Testis (tissue), 3 donors: ENCODE data around the gene FAM171A1. TPM values are rescaled to one million over a fixed set of nuclear protein-coding genes. Genes with fewer than 3 reads are reported as not detected.

Experiments used
- DNase-seq: peaks from one replicate; pipeline ENCODE4 v3.0.0-alpha.2; 2019
- H3K27ac ChIP-seq, 2 donors: fragments of 200-600 bp; sonication (generic); one replicate each; pipeline ENCODE4 v1.5.1; 2019
- H3K27me3 ChIP-seq: fragments of 200-600 bp; sonication (generic); one replicate; pipeline ENCODE4 v1.5.1; 2019
- H3K36me3 ChIP-seq: fragments of 200-600 bp; sonication (generic); one replicate; pipeline ENCODE4 v1.5.1; 2017; ENCODE audit warnings: low read depth; ENCODE audit errors: missing control alignments
- H3K4me1 ChIP-seq: fragments of 200-600 bp; sonication (generic); one replicate; pipeline ENCODE4 v1.5.1; 2019
- H3K4me3 ChIP-seq, 2 donors: fragments of 200-600 bp; sonication (generic); one replicate each; pipeline ENCODE4 v1.5.1; 2017 to 2019
- H3K9me3 ChIP-seq: fragments of 200-600 bp; sonication (generic); one replicate; pipeline ENCODE4 v1.5.1; 2017
- POLR2A ChIP-seq: fragments of 450-650 bp; IDR thresholded peaks from one replicate; pipeline ENCODE4 v1.6.1; 2017; ENCODE audit warnings: antibody characterized with exemption, mild to moderate bottlenecking, moderate library complexity
- WGBS, 2 donors: methylation state at CpG; one replicate each; pipeline ENCODE4 v1.1.5; 2018; 5-methylcytosine and 5-hydroxymethylcytosine counted together
- intact Hi-C: fragments of 100-400 bp; cut with DNase I; formaldehyde crosslinking; loops from one replicate; pipeline ENCODE4 v1.15.1; 2023; ENCODE audit warnings: low total_unique reads
- polyA plus RNA-seq: library from polyadenylated mRNA; stranded (reverse); fragments of 350-450 nt; fragmentation: Illumina TruSeq; extraction: RNeasy Lipid Tissue Mini Kit (QIAGEN cat#74804); gene quantifications from one replicate; pipeline ENCODE4 v1.2.3, GENCODE V29; 2014; ENCODE audit warnings: low read depth, low replicate concordance; ENCODE audit not compliant: insufficient read depth
- total RNA-seq, 2 donors: library from RNA; depleted of rRNA; stranded (reverse); fragments of >200 nt; gene quantifications; one replicate each; pipeline ENCODE4 v1.2.3, GENCODE V29; 2016
- TF ChIP-seq, protein P1 (sequence below), 3 experiments: fragments of 450-650 bp in 2 of 3; fragments of 200-600 bp in 1 of 3; sonication (generic) in 1 of 3; IDR thresholded peaks; one replicate each; pipeline ENCODE4 v1.5.1; 2016 to 2019; ENCODE audit warnings: antibody characterized with exemption in 3 of 3, mild to moderate bottlenecking in 2 of 3, moderate library complexity in 1 of 3

Gene FAM171A1
- total and polyA plus RNA-seq, 3 donors from 2014 or later = 9.2 to 11.1 (median 10.8) TPM

DNA sequence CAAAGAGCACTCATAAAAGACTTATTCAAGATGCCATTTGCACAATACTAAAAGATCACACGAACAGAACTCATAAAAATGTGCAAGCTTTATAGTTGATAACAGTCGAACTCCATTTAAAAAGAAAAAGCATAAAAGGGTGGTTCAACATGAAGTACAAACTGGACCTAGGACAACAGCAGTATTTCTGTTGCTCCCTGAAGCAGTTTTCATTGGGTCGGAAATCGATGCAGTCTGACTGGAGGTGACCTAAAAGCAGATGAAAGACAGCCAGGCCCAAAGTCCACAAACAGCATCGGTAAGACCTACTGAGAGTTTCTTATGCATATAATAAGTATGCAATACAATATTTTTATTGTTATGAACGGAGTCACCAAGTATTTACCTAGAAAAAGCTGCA, 23.9 kb downstream of the FAM171A1 start:
- 66 to 77% methylated on average over 6 of the region's 6 CpGs for WGBS, 2 donors
- Histone ChIP-seq H3K9me3 (no peaks in the 10 kb centered on the region), H3K27ac (no peak overlapping the region), H3K36me3 (no peaks in the 10 kb centered on the region), H3K4me3 (no peak overlapping the region), H3K27me3 (no peaks in the 10 kb centered on the region), H3K4me1 (peaks cover 4% of the 10 kb centered on the region)
- intact Hi-C loops = no loop called here
- TF ChIP-seq POLR2A = no peak
- TF ChIP-seq, protein P1, sequence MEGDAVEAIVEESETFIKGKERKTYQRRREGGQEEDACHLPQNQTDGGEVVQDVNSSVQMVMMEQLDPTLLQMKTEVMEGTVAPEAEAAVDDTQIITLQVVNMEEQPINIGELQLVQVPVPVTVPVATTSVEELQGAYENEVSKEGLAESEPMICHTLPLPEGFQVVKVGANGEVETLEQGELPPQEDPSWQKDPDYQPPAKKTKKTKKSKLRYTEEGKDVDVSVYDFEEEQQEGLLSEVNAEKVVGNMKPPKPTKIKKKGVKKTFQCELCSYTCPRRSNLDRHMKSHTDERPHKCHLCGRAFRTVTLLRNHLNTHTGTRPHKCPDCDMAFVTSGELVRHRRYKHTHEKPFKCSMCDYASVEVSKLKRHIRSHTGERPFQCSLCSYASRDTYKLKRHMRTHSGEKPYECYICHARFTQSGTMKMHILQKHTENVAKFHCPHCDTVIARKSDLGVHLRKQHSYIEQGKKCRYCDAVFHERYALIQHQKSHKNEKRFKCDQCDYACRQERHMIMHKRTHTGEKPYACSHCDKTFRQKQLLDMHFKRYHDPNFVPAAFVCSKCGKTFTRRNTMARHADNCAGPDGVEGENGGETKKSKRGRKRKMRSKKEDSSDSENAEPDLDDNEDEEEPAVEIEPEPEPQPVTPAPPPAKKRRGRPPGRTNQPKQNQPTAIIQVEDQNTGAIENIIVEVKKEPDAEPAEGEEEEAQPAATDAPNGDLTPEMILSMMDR (IDR thresholded peaks at IDR 0.05) = no peak
- DNase-seq = no peak

DNA sequence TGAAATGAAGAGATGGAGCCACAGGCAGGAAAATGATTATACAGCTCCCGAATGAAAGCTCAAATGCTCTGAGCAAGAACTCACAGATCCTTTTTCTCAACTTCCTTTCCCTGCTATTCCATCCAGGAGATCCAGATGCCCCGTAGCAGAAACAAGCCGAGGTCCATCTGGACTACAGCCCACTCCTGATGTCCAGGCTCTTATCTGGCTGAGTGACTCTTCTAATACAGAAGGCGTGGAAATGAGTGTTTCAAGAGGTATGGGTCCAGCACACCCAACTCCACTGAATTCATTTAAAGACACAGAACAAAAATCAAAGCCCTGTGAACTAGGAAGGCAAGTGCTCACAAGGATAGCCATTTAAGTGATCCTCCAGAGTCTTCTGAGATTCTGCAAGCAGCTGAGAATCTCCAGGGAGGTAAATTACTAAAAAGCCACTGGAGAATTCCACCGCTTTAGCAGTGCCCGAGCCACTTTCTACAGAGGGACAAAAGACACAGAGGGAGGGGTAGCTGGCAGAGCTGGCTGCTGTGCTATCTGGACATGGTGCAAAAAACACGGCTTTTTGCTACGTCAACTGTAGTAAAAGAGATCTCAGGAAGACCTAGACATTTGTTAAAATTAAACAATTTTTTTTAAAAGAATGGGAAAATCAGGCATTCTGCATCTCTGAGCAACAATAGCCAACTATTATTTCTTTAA, 24.5 kb downstream of the FAM171A1 start:
- Histone ChIP-seq H3K27ac (no peak overlapping the region), H3K4me1 (peaks cover 4% of the 10 kb centered on the region), H3K27me3 (no peaks in the 10 kb centered on the region), H3K36me3 (no peaks in the 10 kb centered on the region), H3K9me3 (no peaks in the 10 kb centered on the region), H3K4me3 (no peak overlapping the region)
- DNase-seq = no peak
- 32 to 49% methylated on average over 8 of the region's 8 CpGs for WGBS, 2 donors
- TF ChIP-seq, protein P1 (IDR thresholded peaks at IDR 0.05) = no peak
- TF ChIP-seq POLR2A = no peak
- intact Hi-C loops = no loop called here

DNA sequence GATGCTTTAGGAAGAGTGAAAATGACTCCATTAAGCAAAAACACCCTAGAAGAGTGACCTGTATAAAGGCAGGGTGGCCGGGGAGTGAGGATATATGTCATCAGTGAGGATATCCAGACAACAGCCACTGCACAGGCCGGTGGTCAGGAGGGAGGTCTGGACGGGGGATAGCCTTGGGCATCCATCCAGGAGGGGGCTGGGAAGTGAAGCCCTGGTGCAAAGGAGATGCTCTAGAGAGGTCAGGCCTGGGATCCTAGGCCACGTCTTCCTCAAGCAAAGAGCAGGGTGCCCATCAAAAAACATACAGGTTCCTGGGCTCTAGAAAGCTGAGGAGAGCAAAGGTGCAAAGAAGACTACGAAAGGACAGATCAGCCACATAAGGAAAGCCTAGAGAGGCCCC, 25.6 kb downstream of the FAM171A1 start:
- no peak overlapping the region for H3K4me3 ChIP-seq
- peak overlapping the region in 1 of 2 donors; percentile 17 for H3K27ac ChIP-seq
- no peaks in the 10 kb centered on the region for H3K9me3 ChIP-seq
- H3K4me1 ChIP-seq = peaks cover 4% of the 10 kb centered on the region
- TF ChIP-seq, protein P1 (IDR thresholded peaks at IDR 0.05) = no peak
- TF ChIP-seq POLR2A = no peak
- DNase-seq = no peak
- no peaks in the 10 kb centered on the region for H3K36me3 ChIP-seq
- 61 to 67% methylated on average over 4 of the region's 5 CpGs for WGBS, 2 donors
- H3K27me3 ChIP-seq = no peaks in the 10 kb centered on the region
- intact Hi-C loops = no loop called here

DNA sequence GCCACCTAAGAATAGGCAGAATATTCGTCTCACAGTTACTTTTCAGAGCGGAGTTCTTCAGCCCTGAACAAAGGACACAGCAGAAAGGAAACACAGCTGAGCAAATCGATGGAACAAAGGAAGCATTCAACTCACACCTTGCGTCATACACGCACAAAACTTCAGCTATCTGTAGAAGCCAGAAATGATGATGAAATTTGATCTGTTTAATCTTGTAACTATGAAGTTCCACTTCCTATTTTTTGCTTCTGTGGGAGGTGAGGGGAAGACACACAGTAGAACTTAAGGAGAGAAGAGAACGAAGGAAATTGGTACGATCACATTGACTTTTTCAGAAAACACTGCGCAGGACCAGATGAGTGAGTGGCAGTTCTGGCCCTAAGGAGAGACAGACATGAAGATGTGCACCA, 26.2 kb downstream of the FAM171A1 start:
- Histone ChIP-seq H3K27me3 (no peaks in the 10 kb centered on the region), H3K27ac (peak overlapping the region in 1 of 2 donors; percentile 17), H3K9me3 (no peaks in the 10 kb centered on the region), H3K4me1 (peaks cover 4% of the 10 kb centered on the region), H3K36me3 (no peaks in the 10 kb centered on the region), H3K4me3 (no peak overlapping the region)
- intact Hi-C loops = no loop called here
- 75 to 76% methylated on average over 8 of the region's 8 CpGs for WGBS, 2 donors
- TF ChIP-seq, protein P1 (IDR thresholded peaks at IDR 0.05) = no peak
- TF ChIP-seq POLR2A = no peak
- DNase-seq = peak; percentile 40
